ENCODE data around the gene AFAP1.

The AFAP1 gene

DNA sequence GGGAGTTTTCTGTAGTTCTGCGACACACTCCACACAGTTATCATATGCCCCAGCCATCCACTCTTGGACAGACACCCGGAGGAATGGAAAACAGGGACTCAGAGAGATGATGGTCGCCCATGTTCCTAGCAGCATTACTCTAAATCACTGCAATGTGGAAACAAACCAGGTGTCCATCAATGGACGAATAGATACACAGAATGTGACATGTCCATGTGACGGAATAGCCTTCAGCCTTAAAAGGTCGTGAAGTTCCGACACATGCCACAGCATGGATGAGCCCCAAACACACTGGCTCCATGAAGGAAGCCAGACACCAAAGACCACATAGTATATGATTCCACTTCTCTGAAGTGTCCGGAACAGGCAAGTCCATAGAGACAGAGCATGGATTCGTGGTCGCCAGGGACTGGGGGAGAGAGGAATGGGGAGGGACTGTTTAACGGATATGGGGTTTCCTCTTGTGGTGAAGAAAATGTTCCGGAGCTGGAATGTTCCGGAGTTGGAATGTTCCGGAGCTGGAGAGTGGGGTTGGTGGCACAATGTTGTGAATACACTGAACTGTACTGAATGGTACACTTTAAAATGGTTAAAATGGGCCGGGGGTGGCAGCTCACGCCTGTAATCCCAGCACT lies 28.7 kb upstream of the AFAP1 start:
- DNase-seq (ENCODE audit: low spot score): no peak

DNA sequence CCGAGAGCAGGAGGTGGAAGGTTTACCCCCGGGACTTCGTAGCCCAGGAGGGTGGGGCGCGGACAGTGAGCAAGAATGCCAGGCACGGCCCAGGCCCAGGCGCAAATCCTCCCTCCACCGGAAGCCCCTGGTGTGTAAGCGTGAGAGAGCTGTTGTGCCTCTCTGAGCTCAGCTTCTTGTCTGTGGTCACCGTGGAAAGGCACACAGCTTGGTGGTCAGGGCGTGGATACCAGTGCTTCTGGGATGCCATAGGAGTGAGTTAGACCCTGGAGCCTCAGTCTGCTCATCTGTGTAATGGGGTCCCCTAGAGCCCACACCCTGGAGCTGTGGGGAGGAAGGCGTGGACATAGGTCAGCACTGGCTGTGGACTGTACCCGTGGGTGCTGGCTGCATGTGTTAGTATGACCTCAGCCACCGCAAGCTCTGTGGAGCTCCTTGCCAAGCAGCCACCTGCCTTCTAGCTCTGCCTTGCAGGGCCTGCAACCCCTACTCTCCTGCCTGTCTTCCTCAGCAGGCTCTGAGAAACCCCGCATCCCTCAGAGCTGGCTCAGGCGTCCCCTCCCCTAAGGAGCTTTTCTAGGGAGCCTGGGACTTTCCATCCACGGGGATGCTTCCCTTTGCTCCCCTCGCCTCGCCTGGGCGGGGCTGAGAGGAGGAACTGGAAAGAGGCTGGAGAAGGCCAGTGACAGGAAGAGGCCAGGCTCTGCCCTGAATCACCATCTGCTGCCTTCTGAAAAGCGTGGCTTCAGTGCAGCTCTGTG lies 28.0 kb upstream of the AFAP1 start:
- no peak for DNase-seq (ENCODE audit: low spot score)

DNA sequence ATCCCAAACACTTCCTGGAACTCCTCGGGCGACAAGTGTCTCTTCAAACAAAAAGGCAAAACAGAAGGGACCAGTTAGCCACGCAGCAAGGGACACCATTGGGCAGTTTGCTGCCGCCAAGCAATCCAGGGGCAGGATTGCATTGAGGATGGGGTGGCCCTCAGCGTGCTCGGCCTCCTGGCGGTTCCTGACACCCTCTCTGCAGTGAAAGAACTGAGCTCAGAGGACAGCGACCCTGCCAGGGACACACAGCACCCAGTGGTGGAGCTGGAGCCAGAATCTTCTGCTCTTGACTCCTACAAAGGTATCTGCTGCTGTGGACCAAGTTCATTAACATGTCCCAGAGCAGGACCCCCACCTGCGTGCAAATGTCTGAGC lies 27.4 kb upstream of the AFAP1 start:
- no peak for DNase-seq (ENCODE audit: low spot score)

DNA sequence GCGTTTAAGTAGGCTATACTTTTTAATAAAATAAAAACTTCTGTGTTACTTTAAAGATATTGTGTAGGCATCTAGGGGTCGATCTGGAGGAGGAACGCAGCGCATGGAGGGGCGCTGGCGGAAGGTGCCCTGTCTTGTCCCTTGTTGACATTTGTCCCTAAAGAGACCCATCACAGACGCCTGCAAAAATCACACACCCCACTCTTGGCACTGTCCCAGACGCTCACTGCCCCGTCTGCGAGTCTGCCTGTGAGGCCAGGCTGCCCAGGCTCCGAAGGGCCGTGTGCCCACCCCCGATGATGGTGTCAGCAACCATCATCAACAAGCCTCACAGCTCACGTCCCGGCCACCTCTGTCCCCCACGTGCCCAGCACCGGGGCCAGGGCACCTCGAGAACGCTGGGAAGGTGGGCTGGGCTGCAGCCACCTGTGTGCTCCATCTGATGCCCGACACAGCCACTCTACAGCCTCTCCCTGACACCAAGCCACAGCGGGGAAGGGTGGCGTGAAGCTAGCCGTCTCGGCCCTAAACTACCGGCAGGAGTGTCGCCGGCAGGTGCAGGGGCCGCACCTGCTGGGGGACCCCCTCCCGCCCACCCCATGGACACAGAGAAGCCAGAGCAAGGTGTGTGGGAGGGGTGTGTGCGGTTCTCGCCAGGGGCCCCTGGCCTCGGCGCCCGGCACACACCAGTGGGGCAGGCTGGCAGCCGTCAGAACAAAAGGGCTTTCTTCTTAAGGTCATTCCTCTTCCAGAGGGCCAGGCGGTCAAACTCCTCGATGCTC lies 26.8 kb upstream of the AFAP1 start:
- DNase-seq (ENCODE audit: low spot score): peak; percentile 13

DNA sequence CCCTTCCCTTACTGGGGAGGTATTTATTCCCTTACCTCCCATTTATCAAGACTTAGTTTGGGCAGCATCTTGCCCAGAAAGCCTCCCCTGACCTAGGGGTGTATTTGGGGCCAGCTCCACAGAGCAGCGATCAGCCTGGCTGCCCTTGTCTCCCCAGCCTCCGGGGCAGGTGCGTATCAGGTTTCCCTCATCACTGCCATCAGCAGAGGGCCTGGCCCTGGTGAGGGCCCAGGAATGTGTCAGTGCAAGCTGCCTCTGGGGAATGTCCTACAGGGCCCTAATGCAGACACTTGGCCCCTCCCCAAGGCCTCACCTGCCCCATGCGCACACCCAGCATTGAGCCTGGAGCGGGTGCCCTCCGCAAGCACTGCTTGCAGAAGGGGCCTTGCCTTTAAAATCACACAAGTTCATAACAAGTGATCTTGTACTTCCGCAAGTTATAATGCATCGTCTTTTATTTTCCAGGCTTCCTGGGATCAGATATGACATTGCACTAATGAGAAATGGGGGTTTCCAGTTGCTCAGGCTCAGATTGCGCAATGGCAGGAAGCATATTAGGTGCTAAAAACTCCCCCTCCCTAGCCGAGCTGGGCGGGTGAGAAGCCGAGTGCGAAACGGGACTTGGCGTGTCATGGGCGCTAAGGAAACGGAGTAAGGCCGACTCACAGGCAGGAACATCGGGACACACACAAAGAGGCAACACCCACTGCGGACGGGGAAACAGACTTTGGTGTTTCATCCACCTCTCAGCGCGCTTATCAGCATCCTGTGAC lies 25.4 kb upstream of the AFAP1 start:
- DNase-seq (ENCODE audit: low spot score): no peak

DNA sequence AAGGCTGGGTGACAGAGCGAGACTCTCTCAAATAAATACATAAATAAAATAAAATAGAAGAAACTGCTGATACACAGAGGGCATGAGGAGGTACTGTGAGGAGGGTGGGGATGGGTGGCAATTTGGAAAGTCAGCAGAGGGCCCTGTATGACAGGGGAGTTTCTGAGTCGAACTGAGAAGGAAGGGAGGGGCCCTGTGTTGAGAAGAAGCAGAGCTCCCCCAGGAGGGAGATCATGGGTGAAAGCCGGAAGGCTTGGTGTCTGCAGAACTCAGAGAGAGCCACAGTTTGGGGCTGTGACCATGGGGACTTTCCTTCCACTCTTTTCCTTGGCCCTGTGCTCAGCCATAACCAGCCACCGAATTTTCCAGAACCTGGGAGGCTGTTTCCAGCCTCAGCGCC lies 24.8 kb upstream of the AFAP1 start:
- no peak for DNase-seq (ENCODE audit: low spot score)

DNA sequence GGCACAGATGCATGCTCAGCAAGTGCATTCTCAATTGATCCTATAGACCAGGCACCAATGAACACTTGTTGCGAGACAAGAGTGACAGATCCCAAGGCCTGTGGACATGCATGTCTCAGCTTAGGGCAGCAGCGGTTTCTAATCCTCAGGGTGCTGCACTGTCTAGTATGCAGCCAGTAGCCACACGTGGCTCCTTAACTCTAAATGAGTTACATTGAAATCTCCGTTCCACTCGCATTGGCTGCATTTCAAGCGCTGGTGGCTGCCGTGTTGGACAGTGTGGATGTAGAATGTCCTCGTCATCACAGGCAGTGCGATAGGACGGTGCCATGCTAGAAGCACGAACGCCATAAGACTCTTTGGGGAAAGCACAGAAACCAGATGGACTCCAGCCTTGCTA lies 24.0 kb upstream of the AFAP1 start:
- DNase-seq (ENCODE audit: low spot score): no peak

DNA sequence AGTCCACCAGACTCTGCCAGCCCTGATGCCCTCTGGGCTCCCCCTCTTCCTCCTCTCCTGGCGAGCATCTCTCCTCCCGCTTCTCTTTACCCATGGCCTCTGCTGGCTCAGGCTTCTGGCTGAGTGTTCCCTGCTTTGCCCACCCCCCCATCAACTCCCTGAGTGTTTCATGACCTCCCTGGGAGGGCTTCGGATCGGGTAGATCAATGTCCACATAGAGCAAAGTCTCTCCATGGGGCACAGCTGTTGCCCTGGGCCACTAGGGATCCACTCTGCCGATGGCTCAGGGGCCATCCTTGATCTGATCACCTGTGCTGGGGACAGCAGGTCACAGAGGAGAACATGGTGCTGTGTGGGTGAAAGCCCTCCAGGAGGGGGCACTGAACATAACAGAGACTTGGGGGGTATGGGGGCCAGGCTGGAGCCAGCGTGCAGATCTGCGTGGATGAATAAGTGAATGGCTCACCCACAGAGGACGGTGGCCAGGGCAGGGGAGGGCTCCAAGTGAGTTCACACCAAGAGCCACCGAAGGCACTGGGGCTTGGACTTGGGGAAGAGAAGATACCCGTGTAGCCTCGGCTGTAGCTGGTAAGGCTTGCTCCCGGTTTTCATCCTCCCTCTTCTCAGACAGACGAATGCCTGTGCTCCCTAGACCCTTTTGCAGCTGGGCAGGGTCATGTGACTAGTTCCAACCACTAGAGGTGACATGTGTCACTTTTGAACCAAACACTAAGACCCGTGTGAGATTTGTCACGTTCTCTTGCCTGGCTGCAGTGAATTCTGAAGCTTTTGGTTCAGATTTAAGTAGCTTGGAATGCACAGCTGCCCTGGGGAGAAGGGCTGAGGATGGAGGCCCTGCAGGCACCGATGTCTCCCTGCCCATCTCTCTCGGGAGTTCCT lies 23.2 kb upstream of the AFAP1 start:
- no peak for DNase-seq (ENCODE audit: low spot score)

DNA sequence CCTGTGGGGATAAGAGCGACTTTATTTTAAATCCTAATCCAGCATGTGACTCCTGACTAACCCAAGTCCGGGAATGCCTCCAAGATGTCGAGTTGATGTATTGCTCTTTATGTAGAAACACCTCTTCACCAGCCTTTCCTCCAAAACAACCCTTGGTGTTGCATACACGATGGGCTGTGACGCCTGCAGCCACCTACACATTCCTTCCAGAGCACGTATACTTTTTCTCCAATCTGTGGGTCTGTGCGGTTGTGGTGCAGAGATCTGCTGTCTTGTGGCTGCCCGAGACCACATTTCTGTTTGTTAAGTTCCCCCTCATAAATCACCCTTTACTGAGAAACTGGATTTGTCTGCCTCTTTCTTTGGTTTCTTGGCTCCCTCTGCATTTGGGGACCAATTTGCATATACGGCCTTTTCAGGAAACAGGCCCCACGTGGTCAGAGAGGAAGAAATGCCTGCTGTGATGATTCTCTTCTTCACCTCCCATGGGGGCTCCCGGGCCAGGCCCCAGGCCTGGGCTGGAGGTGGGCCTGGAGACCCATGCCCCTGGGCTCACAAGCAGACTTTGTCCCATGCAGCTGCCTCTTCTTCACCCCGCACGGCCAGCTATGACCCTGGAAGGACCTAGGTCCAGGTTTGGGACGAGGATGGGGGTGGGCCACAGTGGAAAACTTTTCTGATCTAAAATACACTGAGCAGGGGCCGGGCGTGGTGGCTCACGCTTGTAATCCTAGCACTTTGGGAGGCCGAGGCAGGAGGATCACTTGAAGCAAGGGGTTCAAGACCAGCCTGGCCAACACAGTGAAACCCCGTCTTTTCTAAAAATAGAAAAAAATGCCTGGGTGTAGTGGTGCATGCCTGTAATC lies 21.4 kb upstream of the AFAP1 start:
- DNase-seq (ENCODE audit: low spot score): peak; percentile 83

DNA sequence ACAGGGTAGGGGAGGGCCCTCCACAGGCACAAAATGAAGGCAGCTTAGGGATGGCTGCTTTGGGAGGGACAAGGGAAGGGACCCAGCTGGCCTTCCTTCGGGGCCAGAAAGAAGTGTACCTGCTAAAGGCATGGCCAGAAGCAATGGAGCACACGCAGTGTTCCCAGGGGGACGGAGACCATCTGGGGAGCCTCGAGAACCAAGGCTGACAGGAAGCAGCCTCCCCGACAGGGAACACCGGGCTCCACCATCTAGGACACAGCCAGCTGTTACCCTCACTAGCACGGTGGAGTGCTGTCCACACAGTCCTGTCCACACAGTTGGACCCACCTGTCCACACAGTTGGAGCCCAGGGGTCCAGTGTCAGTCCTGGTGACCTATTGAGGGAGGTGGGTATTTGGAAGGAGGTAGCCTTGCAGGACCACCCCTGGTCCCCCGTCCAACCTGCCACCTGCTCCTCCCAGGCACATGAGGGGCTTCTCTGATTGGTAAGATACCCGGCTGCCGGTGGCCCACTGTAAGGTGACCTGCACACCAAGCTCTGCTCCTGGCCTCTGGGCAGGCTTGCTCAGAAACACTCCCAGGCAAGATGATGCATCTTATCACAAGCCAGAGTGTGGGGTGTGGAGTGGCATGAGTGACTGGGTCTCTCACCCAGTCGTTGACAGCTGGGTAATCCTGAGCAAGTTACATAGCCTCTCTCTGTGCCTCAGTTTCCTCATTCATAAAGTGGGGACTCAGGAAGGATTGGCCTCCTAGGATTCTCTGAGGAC lies 20.5 kb upstream of the AFAP1 start:
- no peak for DNase-seq (ENCODE audit: low spot score)

DNA sequence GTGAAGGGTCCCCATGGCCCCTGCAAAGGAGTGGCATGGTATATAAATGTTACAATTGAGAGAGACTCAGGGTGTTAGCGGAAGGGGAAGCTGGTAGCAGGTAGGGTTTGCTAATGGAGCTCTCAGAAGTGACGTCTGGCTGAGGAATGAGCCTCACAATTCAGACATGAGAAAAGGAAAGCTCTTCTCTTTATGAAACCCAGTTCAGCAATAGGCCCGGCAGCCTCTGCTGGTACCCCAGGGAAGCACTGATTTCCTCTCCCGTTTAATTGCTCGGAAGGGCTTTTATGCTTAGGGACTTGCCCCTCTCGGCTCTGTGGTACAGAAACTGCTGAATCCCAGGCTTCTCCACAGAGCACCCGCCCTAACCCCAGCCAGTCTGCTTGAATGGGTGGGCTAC lies 19.4 kb upstream of the AFAP1 start:
- DNase-seq (ENCODE audit: low spot score): no peak

DNA sequence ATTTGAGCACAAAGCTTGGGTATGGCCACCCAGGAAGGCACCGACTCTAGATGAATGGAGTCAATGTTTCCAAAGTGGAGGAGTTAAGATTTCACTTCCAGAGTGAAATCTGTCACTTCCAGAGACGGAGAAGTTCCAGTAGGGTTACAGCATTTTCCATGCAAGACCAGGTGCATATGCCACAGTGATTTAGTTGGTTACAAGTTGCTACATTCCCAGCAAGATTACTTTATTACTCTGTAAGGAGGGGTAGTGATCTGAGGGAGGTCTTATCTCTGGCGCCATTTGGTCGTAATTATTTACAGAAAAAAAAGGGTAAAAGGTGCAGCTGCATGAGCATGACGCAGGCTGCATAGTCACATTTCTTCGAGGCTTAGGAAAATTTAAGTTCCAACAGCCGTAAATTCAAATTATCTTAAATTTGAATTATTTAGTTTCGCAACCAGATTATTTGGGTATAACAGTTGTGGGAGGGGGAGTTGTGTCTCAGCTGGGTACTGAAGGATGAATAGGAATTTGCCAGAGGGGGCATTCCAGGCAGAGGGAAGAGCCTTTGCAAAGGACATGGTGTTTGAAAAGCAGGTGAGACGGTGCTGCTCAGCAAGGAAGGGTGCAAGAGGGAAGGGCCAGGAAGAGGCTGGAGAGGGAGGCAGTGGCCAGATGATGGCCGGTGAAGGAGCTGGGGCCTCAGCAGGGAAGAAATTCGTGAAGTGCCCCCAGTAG lies 17.4 kb upstream of the AFAP1 start:
- DNase-seq (ENCODE audit: low spot score): peak; percentile 20

DNA sequence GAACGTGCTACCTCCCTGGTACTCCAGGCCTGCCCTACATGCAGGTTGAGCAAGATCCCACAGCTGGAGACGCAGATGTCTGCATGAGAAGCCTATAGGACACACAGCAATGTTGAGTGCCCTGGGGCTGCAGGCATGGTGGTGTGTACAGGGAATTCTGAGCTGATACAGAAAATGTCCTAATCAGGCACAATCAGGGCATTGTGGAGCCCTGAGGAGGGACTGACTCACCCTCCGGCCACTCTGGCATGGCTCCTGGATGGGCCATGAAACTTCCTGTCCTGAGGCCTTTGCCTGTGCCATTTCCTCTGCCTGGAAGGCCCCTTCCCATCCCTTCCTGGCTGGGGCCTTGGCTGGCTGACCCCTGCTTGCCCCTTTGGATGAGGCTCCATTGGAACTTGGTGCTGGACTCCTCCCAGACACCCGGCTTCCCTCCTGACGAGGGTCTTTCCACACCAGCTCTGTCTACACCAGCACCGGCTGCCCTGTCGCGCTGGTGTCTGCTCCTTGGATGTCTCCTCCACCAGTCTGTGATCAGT lies 16.7 kb upstream of the AFAP1 start:
- peak; percentile 94 for DNase-seq (ENCODE audit: low spot score)

DNA sequence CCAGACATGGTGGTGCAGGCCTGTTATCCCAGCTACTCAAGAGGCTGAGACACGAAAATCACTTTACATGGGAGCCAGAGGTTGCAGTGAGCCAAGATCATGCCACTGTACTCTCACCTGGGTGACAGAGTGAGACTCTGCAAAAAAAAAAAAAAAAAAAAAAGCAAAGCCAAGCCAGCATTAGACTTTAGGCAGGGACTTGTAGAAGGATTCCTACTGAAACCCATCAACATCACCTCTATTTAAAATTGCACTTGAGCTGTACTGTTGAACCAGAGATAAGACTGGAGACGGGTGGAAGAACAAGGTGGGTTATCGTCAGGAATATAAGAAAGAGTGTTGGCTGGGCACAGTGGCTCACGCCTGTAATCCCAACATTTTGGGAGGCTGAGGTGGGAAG lies 15.7 kb upstream of the AFAP1 start:
- no peak for DNase-seq (ENCODE audit: low spot score)

DNA sequence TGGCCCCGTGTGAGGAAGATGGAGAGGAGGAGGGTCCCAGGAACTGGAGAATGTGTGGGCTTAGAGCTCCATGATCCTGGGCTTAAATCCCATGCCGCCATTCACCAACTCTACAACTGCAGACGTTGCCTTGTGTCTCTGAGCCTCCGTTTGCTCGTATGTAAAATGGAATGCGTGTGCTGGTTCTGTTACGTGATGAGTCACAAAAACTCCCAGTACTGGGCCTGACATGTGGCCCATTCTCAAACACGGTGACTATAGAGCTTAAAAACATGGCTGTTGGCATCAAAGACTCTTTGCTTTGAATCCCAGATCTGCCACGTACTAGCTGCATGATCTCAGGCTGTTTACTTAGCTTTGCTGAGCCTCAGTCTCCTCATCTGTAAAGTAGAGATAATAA lies 13.0 kb upstream of the AFAP1 start:
- no peak for DNase-seq (ENCODE audit: low spot score)

DNA sequence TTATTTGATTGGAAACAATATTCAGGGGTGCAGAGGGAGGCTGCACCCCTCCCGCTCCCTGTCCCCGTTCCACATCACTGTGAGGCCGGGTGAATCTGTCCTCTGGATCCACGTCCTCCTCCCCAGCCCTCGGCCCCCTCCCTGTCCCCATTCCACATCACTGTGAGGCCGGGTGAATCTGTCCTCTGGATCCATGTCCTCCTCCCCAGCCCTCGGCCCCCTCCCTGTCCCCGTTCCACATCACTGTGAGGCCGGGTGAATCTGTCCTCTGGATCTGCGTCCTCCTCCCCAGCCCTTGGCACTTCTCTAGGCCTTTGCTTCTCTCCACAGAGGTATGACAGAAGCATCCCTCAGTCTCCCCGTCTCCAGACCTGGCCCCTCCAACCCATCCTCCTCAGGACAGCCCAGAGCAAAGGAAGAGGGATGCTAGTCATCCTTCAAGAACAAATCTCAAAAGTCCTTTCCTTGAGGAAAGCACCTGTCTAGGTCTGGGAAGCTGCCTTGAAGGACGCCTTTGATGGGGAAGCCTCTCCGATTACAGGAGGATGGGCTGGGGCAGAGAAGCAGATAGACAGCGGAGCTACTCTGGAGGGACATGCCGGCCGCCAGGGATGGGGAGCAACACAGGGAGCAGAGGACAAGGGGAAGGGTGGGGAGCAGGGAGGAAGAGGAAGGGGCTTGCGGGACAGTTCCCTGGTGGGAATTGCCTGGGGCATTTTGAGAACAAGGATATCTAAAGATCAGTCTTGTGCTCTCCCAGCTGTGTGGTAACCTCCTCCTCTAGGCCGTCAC lies 10.8 kb upstream of the AFAP1 start:
- DNase-seq (ENCODE audit: low spot score): no peak

DNA sequence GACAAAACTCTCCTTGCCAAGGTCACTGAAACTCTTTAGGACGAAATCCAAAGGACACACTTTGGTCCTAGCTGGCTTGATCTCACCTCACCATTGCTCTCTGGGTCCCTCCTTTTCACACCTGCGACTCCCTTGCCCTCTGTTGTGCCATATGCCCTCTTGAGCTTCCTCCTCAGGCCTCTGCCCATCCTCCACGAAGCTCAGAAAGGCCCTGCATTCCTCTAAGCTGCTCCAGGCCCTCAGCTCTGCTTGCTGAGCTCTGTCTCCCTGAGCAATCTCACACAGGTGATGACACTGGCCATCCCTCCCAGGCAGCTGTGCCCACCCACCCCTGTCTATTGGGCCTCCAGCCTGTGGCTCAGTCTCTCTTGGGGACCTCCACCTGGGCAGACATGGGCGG lies 10.1 kb upstream of the AFAP1 start:
- DNase-seq (ENCODE audit: low spot score): no peak

DNA sequence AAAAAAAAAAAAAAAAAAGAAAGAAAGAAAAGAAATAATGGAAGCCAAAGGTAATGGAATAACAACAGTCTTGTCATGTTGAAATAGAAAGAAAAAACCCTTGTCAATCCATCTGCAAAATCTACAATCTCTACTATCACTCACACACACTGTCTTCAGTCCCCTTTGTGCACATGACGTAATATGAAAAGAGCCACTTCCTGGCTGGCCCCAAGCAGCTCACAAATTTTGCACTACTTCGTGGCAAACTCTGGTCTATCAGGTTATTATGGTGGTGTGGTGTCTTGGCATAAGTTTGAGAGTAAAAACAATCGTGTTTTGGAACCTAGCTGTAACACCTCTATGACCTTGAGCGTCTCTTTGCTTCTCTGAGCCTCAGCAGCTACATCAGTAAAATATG lies 8.3 kb upstream of the AFAP1 start:
- no peak for DNase-seq (ENCODE audit: low spot score)

Data from COLO829 (cell line).